Activated naive CD4-positive, alpha-beta T cell treated with Interleukin-2 at 50 U/mL for 16 hours (primary cell): ENCODE measurements around the gene CYSTM1.
"Not testable (repeated sequence)": the region's sequence is repeated elsewhere in the genome, so short reads cannot be mapped to it uniquely, and the experiment has no call there.

Experiments
- DNase-seq: peaks from one replicate; pipeline ENCODE4 v3.0.0-alpha.2; 2020

CYSTM1 gene

GRCh38 chr5:140178482-140179116 is 3.6 kb downstream of the CYSTM1 start:
- DNase-seq, result no peak

DNA sequence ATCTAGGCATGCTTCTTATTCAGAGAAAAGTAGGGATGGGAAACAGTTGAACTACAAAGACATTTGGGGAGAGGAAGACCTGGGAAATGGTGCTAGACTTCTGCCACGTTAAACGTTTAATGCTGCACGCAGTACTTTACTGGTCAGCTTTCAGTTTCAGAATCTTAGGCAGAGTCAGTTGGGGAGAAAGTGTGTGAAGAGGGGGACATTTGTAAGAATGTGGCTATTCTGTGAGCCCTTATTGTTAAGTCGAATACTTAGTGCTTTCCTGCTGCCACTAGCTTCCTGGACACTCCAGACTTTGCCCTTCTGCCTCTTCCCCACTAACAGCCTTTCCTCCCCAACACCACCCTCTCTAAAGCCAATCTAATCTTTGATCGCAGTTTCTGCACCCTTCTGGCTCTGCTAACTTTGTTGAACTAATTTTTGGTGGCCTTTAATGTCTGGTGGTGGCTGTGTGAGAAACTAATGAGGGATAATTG is 6.1 kb downstream of the CYSTM1 start:
- DNase-seq, result no peak

DNA sequence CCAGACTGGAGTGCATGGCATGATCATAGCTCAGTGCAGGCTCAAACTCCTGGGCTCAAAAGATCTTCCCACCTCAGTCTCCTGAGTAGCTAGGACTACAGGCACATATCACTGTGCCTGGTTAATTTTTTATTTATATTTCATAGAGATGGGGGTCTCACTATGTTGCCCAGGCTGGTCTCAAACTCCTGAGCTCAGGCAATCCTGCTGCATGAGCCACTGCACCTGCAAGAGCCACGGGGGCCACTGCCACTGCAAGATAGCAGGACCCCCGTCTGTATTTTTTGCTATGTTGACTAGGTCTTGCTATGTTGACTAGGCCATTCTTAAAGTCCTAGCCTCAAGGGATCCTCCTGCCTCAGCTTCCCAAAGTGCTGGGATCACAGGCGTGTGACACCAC is 6.5 kb downstream of the CYSTM1 start:
- DNase-seq, result no peak

GRCh38 chr5:140182075-140182711 is 7.2 kb downstream of the CYSTM1 start:
- no peak for DNase-seq

- no peak for DNase-seq
These were observed 7.9 kb downstream of the CYSTM1 start for GRCh38 chr5:140182803-140183367.

DNA sequence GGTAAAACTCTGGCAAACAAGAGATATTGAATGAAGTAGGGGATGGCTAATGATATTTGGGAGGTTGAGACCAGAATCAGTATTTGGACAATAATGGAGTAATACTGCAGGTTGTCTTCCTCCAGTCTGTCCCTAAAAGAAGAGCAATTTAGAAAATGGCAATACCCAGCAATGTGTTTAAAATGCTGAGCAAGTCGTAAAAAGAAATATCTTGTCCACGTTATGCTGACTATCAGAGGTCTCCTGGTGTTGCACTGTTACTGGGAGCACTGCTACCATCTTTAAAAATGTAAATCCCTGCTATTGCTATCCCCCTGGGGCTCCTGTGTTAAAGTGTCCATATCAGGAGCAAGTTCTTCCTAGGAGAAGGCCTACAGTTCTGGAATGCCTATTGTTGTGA is 10.4 kb downstream of the CYSTM1 start:
- DNase-seq, result no peak

DNA sequence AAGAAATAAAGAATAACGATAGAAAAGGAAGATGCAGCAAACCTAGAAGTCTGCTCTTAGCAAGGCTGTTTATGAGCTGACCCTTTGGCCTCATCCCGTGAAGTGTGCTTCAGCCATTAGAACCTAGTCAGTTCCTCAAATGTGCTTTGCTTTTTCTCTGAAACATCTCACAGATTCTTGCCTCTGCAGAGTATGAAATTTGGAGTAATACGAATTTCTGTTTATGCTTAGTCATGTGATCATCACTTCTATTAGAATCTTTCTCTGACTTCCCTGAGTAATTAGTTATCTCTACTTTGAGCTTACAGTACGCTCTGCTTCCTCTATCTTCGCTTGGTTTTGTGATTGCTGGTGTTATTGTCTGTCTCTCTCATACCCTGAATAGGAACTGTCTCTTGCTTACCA is 11.3 kb downstream of the CYSTM1 start:
- no peak for DNase-seq

DNA sequence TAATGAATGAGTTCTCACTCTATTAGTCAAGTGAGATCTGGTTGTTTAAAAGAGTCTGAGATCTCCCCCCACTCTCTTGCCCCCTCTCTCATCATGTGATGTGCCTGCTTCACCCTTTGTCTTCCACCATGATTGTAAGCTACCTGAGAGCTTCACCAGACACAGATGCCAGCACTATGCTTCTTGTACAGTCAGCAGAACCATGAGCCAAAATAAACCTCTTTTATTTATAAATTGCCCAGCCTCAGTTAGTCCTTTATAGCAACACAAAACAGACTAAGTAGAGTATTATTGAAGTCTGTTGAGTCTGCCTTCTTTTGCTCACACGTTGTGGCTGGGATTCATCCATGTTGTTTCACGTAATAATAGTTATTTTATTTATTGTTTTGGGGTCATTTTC is 14.3 kb downstream of the CYSTM1 start:
- no peak for DNase-seq

- no peak for DNase-seq
These were observed 15.2 kb downstream of the CYSTM1 start for GRCh38 chr5:140189977-140190871.

DNA sequence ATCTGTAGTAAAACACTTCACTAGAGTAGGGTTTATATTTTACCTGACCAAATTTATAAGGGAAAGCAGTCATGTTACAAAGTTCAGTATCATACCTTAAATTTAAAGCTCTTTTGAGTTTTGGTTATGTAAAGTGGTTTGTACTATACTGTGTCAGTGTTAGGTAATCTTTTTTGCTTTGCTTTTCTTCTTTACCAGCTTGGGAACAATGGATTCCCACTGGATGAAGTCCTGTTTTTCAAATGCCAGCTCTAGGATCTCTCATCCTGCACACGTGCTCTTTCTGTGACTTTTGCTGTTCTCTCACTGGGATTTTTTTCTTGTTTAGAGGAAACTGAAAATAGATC is 15.9 kb downstream of the CYSTM1 start:
- DNase-seq, result no peak

DNA sequence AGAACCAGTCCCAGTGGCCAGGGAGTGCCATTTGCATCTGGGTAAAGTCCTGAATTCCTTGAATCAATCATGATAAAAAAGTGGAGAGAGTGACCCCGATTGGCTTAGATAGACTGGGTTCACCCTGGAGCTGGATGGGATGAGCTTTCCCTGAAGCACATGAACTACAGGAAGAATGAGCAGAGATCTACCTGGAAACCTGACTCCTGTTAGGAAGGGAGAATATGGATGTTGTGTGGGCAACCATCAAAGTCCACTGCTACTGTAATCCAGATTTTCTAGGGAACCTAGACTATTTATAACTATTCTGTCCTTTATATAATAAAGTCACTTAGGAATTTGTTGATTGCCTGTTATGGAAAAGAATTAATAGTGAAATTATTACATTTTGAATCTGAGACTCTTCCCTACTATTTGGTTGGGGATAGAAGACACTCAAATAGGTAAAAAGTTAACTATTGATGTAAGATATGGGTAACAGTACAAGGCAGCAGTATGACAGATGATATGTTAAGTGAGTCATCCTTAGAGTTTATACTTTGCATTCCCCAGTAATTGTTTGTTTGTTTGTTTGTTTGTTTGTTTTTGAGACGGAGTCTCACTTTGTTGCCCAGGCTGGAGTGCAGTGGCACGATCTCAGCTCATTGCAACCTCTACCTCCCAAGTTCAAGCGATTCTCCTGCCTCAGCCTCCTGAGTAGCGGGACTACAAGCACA is 17.9 kb downstream of the CYSTM1 start:
- DNase-seq, result no peak

- no peak for DNase-seq
These were observed 19.7 kb downstream of the CYSTM1 start for GRCh38 chr5:140194662-140195061.

DNA sequence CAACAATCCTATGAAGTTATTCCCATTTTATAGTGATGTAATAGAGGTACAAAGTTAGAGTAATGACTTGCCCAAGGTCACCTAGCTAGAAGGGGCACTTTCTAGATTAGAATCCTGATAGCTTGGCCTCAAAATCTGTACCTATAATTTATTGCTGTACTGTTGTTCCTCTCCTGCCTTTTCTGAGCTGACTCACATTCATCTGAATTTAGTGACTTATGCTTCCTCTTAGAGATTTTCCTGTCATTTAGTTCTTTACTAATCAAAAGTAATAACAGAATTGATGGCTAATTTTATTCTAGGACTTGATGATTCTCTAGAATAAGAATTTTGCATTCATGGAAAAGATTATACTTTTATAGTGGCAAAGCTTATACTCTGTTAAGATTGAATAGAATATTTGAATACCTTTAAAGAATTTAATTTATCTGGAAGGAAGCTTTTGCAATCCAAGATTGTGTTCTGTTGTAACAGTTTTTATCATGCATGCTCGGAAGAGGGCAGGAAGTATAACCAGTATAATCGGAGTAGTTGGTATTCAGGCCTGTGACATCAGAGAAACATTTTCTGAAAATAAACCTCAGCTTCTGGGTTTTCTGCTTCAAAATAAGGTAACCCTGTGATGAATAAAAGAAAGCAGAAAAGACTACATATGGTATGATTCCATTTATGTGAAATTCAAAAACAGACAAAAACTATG is 21.3 kb downstream of the CYSTM1 start:
- DNase-seq, result no peak

GRCh38 chr5:140197023-140197422 is 22.0 kb downstream of the CYSTM1 start:
- DNase-seq, result no peak

GRCh38 chr5:140198915-140199314 is 23.9 kb downstream of the CYSTM1 start:
- DNase-seq, result not testable (repeated sequence)

GRCh38 chr5:140202078-140202477 is 27.1 kb downstream of the CYSTM1 start:
- no peak for DNase-seq

- DNase-seq, result no peak
These were observed 27.6 kb downstream of the CYSTM1 start for GRCh38 chr5:140202610-140203009.

GRCh38 chr5:140205216-140205615 is 30.2 kb downstream of the CYSTM1 start:
- no peak for DNase-seq

GRCh38 chr5:140205952-140206351 is 31.0 kb downstream of the CYSTM1 start:
- DNase-seq, result no peak

DNA sequence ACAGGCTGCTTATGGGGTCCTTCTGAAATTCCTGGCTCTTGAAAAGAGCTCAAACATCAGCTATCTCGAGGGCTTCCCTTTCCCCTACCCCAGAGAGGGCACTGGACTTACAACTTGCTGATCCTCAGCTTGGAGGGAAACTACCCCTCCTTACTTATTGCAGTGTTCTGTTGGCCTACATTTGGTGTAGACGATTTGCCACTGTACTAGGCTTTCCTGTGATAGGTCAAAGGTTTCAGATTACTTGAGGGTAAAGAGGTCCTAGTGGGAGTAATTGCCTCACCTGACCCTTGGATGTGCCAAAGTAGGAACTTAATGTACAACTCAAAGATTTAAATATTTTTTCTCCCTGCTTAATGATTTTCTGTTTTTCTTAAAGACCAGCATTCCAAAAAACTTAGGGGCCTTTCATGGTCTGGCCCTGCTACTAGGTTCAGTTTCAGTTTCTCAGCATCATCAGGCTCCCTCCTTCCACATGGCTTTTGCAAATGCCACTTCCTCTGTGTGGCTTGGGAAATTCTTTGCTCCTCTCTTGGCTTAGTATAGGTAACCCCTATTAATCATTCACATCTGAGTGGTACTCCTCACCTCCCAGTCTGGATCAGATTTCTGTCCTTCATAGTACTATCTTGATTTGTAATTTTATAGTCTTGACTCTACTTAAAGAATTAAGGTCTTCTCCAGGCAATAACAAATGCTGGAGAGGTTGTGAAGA is 32.4 kb downstream of the CYSTM1 start:
- DNase-seq, result no peak

GRCh38 chr5:140208065-140208464 is 33.1 kb downstream of the CYSTM1 start:
- DNase-seq, result no peak
